ENCODE measurements around the gene DNAJB7.

- TF ChIP-seq CTCF (conservative IDR thresholded peaks at IDR 0.05) (no peak), ZFX (IDR thresholded peaks at IDR 0.05) (no peak)
Measured at GRCh38 chr22:40908895-40909294, 47.0 kb upstream of the DNAJB7 start.
